Inferior parietal cortex (tissue), 1 donor: Measurements from ENCODE around the gene ANTXRL.
"Not testable (repeated sequence)": the region's sequence is repeated elsewhere in the genome, so short reads cannot be mapped to it uniquely, and the experiment has no call there.

Source experiments
- DNase-seq: peaks from one replicate; pipeline ENCODE4 v3.0.0-alpha.2; 2016; ENCODE audit errors: extremely low spot score

ANTXRL gene

DNA sequence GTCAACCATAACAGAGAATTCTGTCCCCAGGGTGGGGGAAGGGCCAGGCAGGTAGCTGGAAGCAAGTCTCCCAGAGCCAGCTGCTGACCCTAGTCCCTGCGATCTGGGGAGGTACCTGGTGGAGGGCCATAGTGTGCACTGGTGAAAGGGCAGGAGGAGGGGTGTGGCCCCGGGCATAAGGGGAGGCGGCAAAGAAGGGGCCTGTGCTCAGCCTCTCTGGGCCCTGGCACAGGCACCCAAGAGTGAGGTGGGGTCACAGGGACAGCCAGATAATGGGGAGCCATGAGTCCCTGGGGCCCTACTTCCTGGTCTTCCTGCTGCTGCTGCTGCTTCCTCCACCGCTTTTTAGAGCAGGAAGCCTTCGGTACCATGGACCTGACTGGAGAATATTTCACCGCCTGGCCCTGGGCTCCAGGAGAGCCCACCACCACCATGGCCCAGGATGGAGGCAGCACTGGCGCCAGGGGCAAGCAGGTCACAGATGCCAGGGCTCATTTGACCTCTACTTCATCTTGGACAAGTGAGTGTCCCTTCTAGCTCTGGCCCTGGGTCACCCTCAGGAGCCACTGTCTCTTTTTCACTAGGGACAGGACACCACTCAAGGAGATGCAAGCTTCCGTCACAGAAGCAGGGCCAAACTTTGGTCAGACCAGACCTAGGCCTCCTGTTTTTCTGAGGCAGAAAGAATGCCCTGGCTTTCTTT lies at the start of gene ANTXRL:
Gene ANTXRL (plus strand): TSS at position 7 of the 703 bp plus-strand sequence. CDS start 266 bp downstream, at position 273.
- DNase-seq: no peak

- DNase-seq: no peak
These were observed 48.8 kb upstream of the ANTXRL start for GRCh38 chr10:46237815-46238510.

GRCh38 chr10:46239247-46239646 lies 47.5 kb upstream of the ANTXRL start:
- no peak for DNase-seq

- DNase-seq: no peak
These were observed 46.7 kb upstream of the ANTXRL start for GRCh38 chr10:46239993-46240683.

DNA sequence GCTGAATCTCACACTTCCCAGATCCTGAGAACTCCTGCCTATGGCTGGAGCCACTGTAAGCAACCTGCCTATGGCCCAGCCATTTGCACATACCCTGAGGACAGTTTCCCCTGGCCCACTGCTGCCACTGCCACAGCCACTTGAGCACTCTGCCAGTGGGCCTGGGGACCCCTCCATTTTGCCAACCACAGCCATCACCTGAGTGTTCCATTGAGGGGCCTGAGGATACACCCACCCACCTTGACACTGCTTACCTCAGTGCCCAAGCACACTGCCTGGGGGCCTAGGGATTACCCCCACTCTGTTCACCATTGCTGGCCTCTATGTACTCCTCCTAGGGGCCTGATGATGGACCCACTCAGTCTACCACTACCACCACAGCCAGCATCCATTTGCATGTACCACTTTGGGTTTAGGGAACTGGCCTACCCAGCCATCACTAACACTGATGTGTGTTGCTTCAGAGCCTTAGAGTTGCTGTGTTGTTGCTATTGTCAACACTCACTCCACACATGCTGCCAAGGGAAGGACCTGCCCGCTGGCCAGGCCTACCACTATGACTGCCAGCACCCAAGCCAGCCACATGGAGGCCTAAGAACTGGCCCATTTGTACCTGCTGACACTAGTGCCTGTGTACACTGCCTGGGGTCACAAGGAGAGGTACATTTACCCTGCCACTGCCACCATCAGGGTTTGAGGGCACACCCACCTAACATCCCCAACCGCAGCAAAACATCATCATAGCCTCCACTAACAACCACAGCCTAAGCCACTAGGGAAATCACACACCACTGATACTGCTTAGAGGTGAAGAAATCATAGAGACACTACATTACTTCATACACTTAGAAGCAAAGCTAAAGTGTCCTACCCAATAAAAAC lies 45.9 kb upstream of the ANTXRL start:
- DNase-seq: no peak

GRCh38 chr10:46245381-46245900 lies 41.4 kb upstream of the ANTXRL start:
- DNase-seq: no peak

DNA sequence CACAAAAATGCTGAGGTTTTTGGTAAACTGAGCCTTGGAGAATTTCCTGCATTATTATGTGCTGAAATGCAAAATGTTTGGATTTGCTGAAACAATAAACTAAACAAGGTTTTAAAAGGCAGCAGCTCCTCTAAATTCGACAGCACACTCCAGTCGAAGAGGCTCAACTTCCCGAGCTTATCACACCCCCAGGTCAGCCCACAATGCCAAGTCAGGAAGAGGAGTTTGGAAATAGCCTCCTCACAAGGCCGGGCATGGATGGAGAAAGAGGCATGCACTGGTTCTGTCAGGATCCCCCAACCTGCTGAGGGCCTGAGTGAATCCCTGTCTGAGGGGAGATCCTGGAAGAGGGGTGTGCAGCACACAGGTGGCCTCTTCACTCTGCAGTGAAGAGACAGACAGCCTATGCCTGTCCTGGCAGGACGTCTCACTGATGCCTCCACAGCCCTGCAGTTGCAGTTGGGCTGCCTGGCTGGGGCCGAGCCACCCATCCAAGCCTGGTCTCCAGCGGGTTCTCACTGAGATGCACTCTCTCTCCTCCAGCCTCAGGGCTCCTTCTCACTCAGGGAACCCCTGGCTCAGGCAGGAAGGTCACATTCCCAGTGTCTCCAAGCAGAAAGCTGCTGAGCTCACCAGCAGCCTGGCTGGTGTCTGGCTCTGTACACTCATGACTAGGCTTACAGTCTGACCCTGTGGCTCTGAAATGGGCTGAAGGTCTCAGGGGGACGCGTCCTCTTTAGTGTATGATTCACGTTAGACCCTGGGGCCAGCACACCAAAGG lies 40.2 kb upstream of the ANTXRL start:
- not testable (repeated sequence) for DNase-seq

DNA sequence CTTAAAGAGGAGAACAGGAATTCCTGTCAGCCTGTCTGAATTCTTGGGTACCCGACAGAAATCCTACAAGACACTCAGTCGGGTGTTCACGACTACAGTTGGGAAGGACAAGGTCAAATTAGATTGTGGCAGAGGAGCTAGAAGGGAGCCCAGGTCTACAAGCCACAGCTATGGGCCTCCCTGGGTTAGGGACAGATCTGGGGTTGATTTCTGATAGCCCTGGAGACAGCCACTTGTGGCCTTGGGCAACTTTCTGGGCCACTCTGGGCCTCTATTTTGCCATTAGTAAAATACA lies 39.7 kb upstream of the ANTXRL start:
- no peak for DNase-seq

GRCh38 chr10:46247808-46248569 lies 38.8 kb upstream of the ANTXRL start:
- no peak for DNase-seq

DNA sequence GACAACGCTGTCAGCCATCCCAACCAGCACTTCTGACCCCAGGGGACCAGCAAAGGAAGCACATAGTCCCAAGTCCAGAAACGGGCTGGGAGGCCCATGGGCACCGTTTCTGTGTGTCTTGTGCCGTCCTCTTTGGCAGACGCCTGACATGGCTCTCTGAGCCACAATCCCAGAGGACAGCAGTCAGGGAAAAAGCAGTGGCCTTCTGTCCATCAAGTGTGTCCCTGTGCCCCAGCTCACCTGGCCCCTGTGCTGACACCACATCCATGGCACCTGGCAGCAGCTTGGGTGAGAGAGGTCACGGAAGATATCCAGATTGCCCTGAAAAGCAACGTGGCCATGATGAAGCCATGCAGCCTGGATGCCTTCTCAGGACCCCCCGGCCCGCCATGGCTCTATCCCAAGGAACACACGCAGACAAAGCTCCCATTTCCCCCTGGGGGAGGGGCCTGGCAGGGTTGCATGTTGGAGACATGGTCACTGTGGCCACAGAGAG lies 38.1 kb upstream of the ANTXRL start:
- DNase-seq: no peak

GRCh38 chr10:46249617-46250344 lies 37.0 kb upstream of the ANTXRL start:
- not testable (repeated sequence) for DNase-seq

- DNase-seq: no peak
These were observed 36.3 kb upstream of the ANTXRL start for GRCh38 chr10:46250481-46250880.

- no peak for DNase-seq
These were observed 35.6 kb upstream of the ANTXRL start for GRCh38 chr10:46250898-46251856.

DNA sequence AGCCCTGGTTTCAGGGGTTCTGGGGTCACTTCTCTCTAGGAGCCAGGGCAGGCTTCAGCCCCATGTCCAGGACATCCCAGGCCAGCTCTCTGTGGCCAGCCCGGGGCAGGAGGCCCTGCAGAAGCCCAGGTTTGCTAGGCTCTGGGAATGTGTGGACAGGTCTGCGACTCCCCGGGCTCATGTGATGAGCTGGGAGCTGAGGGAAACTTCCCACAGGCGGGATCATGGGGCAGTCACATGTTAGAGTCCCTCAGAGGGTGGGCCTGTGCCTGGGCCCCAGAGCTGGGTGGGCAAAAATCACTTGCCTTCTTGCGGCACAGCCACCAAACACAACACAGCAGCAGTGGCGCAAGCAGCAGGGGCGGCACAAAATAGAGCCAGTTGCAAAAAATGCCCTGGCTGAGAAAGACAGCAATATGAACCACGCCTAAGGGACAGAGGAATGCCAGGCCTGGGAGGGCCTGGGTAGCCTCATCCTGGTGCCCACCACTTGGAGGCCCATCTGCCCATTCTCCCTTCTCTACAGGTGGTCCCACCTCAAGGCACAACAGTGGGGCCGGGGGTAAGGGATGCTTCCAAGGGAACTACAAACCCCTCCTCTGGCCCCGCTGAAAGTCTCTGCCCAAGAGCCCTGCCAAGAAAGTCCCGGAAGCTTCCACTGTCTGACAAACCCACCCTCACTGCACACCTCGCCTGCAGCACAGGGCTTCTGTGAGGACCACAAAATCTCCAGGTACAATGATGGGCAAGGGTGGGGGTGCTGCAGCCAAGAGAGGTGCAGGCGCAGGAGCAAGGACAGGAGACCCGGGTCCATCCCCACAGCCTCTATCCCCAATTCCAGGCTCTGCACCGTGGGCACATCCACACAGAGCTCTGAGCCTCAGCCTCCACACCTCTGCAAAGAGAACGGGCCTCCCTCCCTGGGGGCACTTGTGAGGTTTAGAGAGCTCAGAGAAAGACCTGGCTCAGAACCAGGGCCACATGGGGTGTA lies 34.6 kb upstream of the ANTXRL start:
- DNase-seq: no peak

- no peak for DNase-seq
These were observed 33.5 kb upstream of the ANTXRL start for GRCh38 chr10:46253076-46254006.

DNA sequence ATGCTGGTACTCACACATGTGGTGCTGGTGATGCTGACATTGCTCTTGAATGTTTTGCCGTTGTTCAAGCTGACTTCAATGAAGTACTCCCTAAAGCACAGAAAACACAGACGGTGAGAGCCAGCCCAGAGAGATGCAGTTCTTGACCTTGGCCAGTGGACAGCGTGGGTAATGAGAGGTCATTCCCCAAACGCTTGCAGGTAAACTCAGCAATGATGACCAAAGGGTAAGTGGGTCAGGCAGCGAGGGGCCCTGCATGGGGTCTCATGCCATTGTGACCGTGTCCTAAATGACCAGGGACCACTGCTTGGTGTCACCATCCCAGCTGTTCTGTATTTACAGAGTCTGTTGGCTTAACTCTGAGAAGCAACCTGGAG lies 32.8 kb upstream of the ANTXRL start:
- no peak for DNase-seq
